MM.1S (cell line): Measurements from ENCODE around the gene AKR1C1.
"Not testable (repeated sequence)": the region's sequence is repeated elsewhere in the genome, so short reads cannot be mapped to it uniquely, and the experiment has no call there.

ENCODE experiments used
- EZH2 ChIP-seq: fragments of 300-600 bp; sonication (generic); optimal IDR thresholded peaks from 2 replicates; pipeline ENCODE3; 2017; ENCODE audit warnings: low read depth, mild to moderate bottlenecking, antibody characterized with exemption, low read length, mixed read lengths
- TF ChIP-seq, protein P1 (sequence below): fragments of 300-600 bp; sonication (generic); IDR thresholded peaks from 2 replicates; pipeline ENCODE4 v1.5.1; 2016; ENCODE audit warnings: antibody characterized with exemption, low read length, mixed read lengths

DNA sequence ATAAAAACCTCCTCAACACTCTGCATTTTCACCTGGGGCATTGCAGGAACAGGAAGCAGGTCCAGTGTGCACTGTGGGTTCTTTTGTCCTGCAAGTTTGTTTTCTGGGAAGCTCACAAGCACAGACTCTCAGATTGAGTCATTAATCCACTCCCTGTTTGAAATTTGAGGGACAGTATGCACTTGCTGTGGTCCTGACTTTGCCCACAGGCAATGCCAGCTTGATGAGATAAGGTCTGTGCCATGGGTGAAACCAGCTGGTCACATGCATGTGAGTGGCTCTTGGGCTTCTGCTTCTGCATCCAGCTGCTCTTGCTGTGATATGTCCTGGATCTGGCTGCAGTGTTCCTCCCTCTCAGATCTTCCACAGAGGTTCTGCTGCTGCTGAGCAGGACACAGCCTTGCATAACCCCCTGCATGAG, 62.3 kb downstream of the AKR1C1 start:
- TF ChIP-seq, protein P1, sequence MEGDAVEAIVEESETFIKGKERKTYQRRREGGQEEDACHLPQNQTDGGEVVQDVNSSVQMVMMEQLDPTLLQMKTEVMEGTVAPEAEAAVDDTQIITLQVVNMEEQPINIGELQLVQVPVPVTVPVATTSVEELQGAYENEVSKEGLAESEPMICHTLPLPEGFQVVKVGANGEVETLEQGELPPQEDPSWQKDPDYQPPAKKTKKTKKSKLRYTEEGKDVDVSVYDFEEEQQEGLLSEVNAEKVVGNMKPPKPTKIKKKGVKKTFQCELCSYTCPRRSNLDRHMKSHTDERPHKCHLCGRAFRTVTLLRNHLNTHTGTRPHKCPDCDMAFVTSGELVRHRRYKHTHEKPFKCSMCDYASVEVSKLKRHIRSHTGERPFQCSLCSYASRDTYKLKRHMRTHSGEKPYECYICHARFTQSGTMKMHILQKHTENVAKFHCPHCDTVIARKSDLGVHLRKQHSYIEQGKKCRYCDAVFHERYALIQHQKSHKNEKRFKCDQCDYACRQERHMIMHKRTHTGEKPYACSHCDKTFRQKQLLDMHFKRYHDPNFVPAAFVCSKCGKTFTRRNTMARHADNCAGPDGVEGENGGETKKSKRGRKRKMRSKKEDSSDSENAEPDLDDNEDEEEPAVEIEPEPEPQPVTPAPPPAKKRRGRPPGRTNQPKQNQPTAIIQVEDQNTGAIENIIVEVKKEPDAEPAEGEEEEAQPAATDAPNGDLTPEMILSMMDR = not testable (repeated sequence)
- not testable (repeated sequence) for TF ChIP-seq EZH2
